A673 (cell line): ENCODE measurements around the gene ATXN7L3B. TPM values are rescaled to one million over a fixed set of nuclear protein-coding genes. Genes with fewer than 3 reads are reported as not detected.

Experiments
- BruUV-seq: library from RNA; stranded (reverse); fragments of 400-500 nt; replicated peaks from 2 replicates; lab custom pipeline; 2021; lab: Mats Ljungman, UMichigan
- CTCF ChIA-PET: fragments of 300-600 bp; sonication (Branson Sonifier 250); formaldehyde crosslinking; loops from one replicate; lab custom pipeline; 2022; ENCODE audit warnings: antibody characterized with exemption; lab: Charles Lee
- POLR2A ChIA-PET: fragments of 300-600 bp; sonication (Branson Sonifier 250); formaldehyde crosslinking; loops from one replicate; lab custom pipeline; 2022; ENCODE audit warnings: antibody characterized with exemption; ENCODE audit not compliant: low non-redundant PET; lab: Charles Lee
- DNase-seq: peaks from one replicate; pipeline ENCODE4 v3.0.0-alpha.2; 2015; ENCODE audit warnings: low spot score
- H3K27ac ChIP-seq: fragments of 200-600 bp; sonication (generic); 2 replicates; pipeline ENCODE4 v1.5.1; 2016; ENCODE audit warnings: mixed run types, low read depth, mild to moderate bottlenecking, mixed read lengths, antibody characterized with exemption, low read length; ENCODE audit not compliant: poor library complexity, severe bottlenecking
- H3K27me3 ChIP-seq: fragments of 200-600 bp; sonication (generic); replicated peaks from 2 replicates; pipeline ENCODE4 v1.6.1; 2017; ENCODE audit warnings: mixed run types, low read depth, mild to moderate bottlenecking, mixed read lengths, antibody characterized with exemption, low read length; ENCODE audit not compliant: insufficient read depth, poor library complexity
- H3K36me3 ChIP-seq: fragments of 200-600 bp; sonication (generic); 2 replicates; pipeline ENCODE4 v1.6.1; 2016; ENCODE audit warnings: mixed run types, mild to moderate bottlenecking, mixed read lengths, antibody characterized with exemption, low read length; ENCODE audit not compliant: insufficient read depth, poor library complexity, severe bottlenecking
- H3K4me1 ChIP-seq: fragments of 200-600 bp; sonication (generic); 2 replicates; pipeline ENCODE4 v1.6.1; 2017; ENCODE audit warnings: mixed run types, mild to moderate bottlenecking, mixed read lengths, antibody characterized with exemption, low read length; ENCODE audit not compliant: insufficient read depth, poor library complexity, severe bottlenecking
- H3K4me3 ChIP-seq: fragments of 200-600 bp; sonication (generic); 2 replicates; pipeline ENCODE4 v1.5.1; 2016; ENCODE audit warnings: low read depth, mixed run types, mild to moderate bottlenecking, mixed read lengths, low read length; ENCODE audit not compliant: poor library complexity, severe bottlenecking
- H3K9me3 ChIP-seq: fragments of 200-600 bp; sonication (generic); 2 replicates; pipeline ENCODE4 v1.6.1; 2016; ENCODE audit warnings: mixed run types, low read depth, mild to moderate bottlenecking, mixed read lengths, antibody characterized with exemption, low read length; ENCODE audit not compliant: poor library complexity, severe bottlenecking
- EZH2 ChIP-seq: fragments of 200-600 bp; sonication (generic); IDR thresholded peaks from 2 replicates; pipeline ENCODE4 v1.6.1; 2017; ENCODE audit warnings: borderline replicate concordance, low read depth, mild to moderate bottlenecking, mixed read lengths, antibody characterized with exemption, low read length; ENCODE audit not compliant: poor library complexity, severe bottlenecking
- intact Hi-C: fragments of 100-400 bp; cut with micrococcal nuclease; formaldehyde crosslinking; loops from one replicate; pipeline ENCODE4 v1.10.0; 2022; ENCODE audit not compliant: unreplicated experiment
- total RNA-seq: library from RNA; stranded (reverse); gene quantifications from 2 replicates; pipeline ENCODE4 v1.2.3, GENCODE V29; 2021
- TF ChIP-seq, protein P1 (sequence below): fragments of 300-800, 200-600 bp; sonication (generic); conservative IDR thresholded peaks from 2 replicates; pipeline ENCODE4 v1.5.1; 2017; ENCODE audit warnings: low read depth, mild to moderate bottlenecking, antibody characterized with exemption, low read length, moderate library complexity, mixed read lengths

The ATXN7L3B gene
- total RNA-seq, 1 experiment from 2014 or later = 42.2 TPM

DNA sequence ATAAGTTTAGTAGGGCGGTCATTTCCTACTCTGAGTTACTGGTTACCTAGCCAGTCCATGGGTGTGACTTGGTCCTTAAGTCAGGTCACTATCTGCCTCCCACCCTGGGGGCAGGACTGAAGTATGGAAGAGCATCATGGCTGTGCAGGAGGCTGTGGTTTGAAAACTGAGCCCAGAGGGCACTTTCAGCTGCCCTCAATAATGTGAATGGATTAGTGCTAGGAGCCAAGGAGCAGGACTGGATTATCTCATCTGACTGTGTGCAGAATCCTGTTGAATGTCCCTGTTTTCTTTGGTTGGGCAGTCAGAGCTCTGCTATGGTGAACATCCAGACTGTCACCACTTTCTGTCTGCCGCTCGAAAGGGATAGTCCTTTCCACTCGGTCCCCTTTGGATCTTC is 1.6 kb downstream of the ATXN7L3B start:
- Histone ChIP-seq H3K4me1 (peaks cover 16% of the 10 kb centered on the region), H3K36me3 (peaks cover 24% of the 10 kb centered on the region), H3K27ac (peak overlapping the region; percentile 95), H3K27me3 (no peaks in the 10 kb centered on the region), H3K9me3 (no peaks in the 10 kb centered on the region), H3K4me3 (peak overlapping the region; percentile 88)
- no TSS peak for BruUV-seq
- ChIA-PET CTCF (interaction anchor here (0.7 kb wide), 1 partner anchor 29 kb away, joined by 3 read pairs; no protein-coding TSS in a partner anchor), POLR2A (no interaction called here)
- intact Hi-C loops = loop anchor here (5.0 to 10.0 kb wide), 4 partner anchors 108 to 604 kb away; no protein-coding TSS in a partner anchor
- TF ChIP-seq, protein P1, sequence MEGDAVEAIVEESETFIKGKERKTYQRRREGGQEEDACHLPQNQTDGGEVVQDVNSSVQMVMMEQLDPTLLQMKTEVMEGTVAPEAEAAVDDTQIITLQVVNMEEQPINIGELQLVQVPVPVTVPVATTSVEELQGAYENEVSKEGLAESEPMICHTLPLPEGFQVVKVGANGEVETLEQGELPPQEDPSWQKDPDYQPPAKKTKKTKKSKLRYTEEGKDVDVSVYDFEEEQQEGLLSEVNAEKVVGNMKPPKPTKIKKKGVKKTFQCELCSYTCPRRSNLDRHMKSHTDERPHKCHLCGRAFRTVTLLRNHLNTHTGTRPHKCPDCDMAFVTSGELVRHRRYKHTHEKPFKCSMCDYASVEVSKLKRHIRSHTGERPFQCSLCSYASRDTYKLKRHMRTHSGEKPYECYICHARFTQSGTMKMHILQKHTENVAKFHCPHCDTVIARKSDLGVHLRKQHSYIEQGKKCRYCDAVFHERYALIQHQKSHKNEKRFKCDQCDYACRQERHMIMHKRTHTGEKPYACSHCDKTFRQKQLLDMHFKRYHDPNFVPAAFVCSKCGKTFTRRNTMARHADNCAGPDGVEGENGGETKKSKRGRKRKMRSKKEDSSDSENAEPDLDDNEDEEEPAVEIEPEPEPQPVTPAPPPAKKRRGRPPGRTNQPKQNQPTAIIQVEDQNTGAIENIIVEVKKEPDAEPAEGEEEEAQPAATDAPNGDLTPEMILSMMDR = no peak
- no peak for TF ChIP-seq EZH2
- no peak for DNase-seq

DNA sequence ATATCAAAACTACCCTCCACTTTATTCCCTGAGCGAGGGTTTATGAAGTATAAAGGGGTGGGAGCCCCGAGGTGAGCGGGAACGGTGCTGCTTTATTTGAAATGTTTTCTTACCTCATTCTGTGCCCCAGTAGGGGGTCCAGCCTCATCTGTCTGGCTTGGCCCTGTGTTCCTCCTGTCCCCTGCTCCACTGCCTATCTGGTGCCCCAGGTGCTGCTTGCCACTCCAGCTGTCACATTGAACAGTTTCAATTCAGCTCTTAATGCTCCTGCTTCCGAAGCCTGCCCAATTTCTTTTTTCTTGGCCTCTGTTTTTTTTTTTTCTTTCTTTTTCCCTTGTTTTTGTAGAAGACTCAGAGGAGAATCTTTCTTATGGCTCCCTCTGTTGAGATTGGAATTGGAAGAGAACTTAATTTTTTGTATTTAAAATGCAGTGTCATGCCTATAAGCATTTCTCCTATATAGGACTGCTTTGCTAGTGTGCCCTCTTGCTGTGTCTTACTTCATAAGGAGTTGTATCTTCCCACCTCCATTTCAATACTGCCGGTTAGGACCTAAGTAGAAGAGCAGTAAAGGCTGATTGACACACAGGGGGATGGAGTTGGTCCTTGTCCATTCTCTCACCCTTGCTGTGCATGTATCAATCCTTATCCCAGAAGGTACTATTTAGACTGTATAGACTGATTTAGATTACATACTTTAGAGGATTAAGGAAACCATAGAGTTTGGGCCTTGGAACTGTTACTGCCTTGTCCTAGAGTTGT is 2.3 kb downstream of the ATXN7L3B start:
- intact Hi-C loops = loop anchor here (5.0 to 10.0 kb wide), 4 partner anchors 107 to 605 kb away; no protein-coding TSS in a partner anchor
- TF ChIP-seq, protein P1 = no peak
- TF ChIP-seq EZH2 = no peak
- no peaks in the 10 kb centered on the region for H3K9me3 ChIP-seq
- H3K4me1 ChIP-seq = peaks cover 16% of the 10 kb centered on the region
- no peaks in the 10 kb centered on the region for H3K27me3 ChIP-seq
- no TSS peak for BruUV-seq
- POLR2A ChIA-PET = no interaction called here
- peak; percentile 19 for DNase-seq
- peak overlapping the region; percentile 88 for H3K4me3 ChIP-seq
- peaks cover 24% of the 10 kb centered on the region for H3K36me3 ChIP-seq
- peak overlapping the region; percentile 95 for H3K27ac ChIP-seq
- CTCF ChIA-PET = interaction anchor here (0.7 kb wide), 1 partner anchor 30 kb away, joined by 3 read pairs; no protein-coding TSS in a partner anchor

DNA sequence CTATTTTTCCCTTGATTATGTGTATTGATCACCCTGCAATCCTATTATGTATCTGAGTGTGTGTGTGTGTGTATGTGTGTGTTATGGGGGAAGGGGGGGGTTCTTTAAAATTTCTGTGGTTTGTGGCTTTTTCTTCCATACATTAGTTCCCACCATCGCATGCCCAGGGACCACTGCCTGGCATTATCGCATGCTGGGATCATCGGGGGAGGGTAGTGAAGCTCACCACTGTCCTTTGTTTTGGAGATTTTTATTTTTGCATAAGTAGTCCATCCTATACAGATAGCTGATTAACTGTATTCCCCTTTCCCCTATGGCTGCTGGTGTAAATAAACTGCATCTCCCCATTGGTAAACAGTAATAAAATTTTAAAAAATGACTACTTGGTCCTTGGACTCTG is 3.4 kb downstream of the ATXN7L3B start:
- Histone ChIP-seq H3K9me3 (no peaks in the 10 kb centered on the region), H3K27ac (peak overlapping the region; percentile 95), H3K4me3 (peak overlapping the region; percentile 88), H3K27me3 (no peaks in the 10 kb centered on the region), H3K4me1 (peaks cover 16% of the 10 kb centered on the region), H3K36me3 (peaks cover 24% of the 10 kb centered on the region)
- DNase-seq = no peak
- intact Hi-C loops = no loop called here
- ChIA-PET CTCF (no interaction called here), POLR2A (no interaction called here)
- BruUV-seq = no TSS peak
- TF ChIP-seq, protein P1 = no peak
- TF ChIP-seq EZH2 = no peak
